ENCODE measurements around the gene TUT4. TPM values are rescaled to one million over a fixed set of nuclear protein-coding genes. Genes with fewer than 3 reads are reported as not detected.

Gene TUT4
- total RNA-seq, 4 donors from 2014 or later, result 90.5 to 169 (median 120) TPM

DNA sequence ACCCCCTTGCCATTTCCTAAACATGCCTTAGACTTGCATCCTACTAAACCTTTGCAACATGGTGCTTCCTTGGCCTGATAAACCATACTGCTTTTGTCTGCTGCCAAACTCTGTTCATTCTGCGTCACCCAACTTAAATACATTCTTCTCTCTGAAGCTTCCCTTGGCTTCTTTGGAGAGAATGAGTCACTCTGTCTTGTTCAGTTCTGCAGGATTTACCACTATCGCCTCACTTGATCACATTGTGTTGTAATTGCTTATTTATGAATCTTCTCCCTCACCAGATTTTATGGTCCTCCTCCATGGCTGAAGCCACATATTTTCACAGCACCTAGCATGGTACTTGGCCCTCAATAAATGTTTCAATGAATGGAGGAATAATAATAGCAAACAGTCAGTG lies 21.7 kb upstream of the TUT4 start:
- peaks cover 0 to 7% of the 10 kb centered on the region in 2 donors for H3K4me1 ChIP-seq
- no peak overlapping the region for H3K4me3 ChIP-seq (replicated peaks in 1 of 3)
- intact Hi-C loops (cut with DNase I), result no loop called here
- TF ChIP-seq, protein P1, sequence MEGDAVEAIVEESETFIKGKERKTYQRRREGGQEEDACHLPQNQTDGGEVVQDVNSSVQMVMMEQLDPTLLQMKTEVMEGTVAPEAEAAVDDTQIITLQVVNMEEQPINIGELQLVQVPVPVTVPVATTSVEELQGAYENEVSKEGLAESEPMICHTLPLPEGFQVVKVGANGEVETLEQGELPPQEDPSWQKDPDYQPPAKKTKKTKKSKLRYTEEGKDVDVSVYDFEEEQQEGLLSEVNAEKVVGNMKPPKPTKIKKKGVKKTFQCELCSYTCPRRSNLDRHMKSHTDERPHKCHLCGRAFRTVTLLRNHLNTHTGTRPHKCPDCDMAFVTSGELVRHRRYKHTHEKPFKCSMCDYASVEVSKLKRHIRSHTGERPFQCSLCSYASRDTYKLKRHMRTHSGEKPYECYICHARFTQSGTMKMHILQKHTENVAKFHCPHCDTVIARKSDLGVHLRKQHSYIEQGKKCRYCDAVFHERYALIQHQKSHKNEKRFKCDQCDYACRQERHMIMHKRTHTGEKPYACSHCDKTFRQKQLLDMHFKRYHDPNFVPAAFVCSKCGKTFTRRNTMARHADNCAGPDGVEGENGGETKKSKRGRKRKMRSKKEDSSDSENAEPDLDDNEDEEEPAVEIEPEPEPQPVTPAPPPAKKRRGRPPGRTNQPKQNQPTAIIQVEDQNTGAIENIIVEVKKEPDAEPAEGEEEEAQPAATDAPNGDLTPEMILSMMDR (IDR thresholded peaks at IDR 0.05), result no peak
- TF ChIP-seq POLR2A (IDR thresholded peaks at IDR 0.05), result no peak
- H3K27me3 ChIP-seq, result no peaks in the 10 kb centered on the region
- H3K9me3 ChIP-seq, result no peaks in the 10 kb centered on the region
- 81 to 87% methylated on average over 2 of the region's 2 CpGs for WGBS, 2 donors
- DNase-seq, result no peak
- H3K36me3 ChIP-seq, result no peaks in the 10 kb centered on the region
- H3K27ac ChIP-seq, result no peak overlapping the region

DNA sequence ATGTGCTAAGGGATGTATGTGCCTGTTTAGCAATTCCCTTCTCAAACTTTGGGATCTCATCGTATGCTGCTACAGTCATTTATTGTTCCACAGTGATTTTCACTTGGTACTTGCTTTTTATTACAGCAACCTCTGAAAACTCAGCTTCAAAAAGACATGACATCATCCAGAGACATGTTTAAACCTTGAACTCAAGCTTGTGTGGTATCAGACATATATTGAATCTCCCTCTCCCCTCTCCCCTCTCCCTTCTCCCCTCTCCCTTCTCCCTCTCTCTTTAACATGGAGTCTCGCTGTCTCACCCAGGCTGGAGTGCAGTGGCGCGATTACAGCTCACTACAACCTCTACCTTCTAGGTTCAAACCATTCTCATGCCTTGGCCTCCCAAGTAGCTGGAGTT lies 19.5 kb upstream of the TUT4 start:
- intact Hi-C loops (cut with DNase I), result no loop called here
- DNase-seq, result no peak
- WGBS, 2 donors, result 97 to 99% methylated on average over 4 of the region's 4 CpGs
- no peak overlapping the region for H3K27ac ChIP-seq
- H3K36me3 ChIP-seq, result no peaks in the 10 kb centered on the region
- H3K4me3 ChIP-seq (replicated peaks in 1 of 3), result no peak overlapping the region
- H3K4me1 ChIP-seq, result peaks cover 0 to 11% of the 10 kb centered on the region in 2 donors
- no peaks in the 10 kb centered on the region for H3K27me3 ChIP-seq
- H3K9me3 ChIP-seq, result no peaks in the 10 kb centered on the region
- TF ChIP-seq POLR2A (IDR thresholded peaks at IDR 0.05), result no peak
- TF ChIP-seq, protein P1 (IDR thresholded peaks at IDR 0.05), result no peak

DNA sequence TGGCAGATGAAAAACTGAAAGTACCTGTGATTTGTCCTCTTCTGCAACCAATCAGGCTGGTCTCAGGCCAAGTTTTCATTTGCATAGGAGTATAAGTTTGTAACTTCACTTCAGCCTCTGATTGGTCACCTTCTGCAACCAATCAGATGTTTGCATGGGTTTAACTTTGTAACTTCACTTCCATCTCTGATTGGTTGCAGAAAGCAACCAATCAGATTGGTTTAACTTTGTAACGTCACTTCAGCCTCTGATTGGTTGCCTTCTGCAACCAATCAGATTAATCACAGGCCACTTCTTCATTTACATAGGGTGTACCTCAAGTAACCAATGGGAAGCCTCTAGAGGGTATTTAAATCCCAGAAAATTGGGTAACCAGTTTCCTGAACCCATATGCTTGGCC lies 18.9 kb upstream of the TUT4 start:
- WGBS, 2 donors, result 84 to 95% methylated on average over 1 of the region's 1 CpG

DNA sequence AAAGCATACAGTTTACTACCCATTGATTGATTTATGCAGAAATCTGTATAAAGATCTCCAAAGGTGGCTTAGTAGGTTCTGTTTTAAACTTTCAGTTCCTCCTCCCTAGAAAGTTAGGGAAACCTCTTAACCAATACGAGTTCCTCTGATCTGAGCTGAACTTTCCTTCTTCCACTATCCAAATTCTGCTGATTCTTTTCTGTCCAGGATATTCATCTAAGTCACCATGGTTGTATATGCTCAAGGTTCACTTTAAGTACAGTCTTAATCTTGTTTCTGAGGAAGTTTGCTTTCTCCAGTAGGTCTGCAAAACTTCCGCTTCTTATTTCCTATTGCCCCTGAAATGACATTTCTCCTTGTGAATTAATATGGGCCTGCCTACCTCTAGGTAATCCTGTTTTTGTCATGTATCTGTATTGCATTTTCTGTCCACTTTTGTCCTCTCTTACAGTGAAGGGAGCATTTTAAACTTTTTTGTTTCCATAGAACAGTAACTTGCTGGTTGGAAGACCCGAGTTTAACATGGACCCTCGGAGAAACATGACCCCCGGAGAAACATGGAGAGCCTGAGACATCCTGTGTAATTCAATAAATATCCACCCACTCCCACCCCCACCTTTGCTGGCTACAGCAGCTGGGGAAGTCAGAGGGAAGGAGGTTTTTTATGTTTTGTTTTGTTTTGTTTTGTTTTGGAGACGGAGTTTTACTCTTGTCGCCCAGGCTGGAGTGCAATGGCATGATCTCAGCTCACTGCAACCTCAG lies 16.7 kb upstream of the TUT4 start:
- no peak for DNase-seq
- no peaks in the 10 kb centered on the region for H3K9me3 ChIP-seq
- H3K36me3 ChIP-seq, result no peaks in the 10 kb centered on the region
- peaks cover 0 to 11% of the 10 kb centered on the region in 2 donors for H3K4me1 ChIP-seq
- TF ChIP-seq POLR2A (IDR thresholded peaks at IDR 0.05), result no peak
- WGBS, 2 donors, result 60 to 65% methylated on average over 7 of the region's 7 CpGs
- no peak overlapping the region for H3K27ac ChIP-seq
- intact Hi-C loops (cut with DNase I), result no loop called here
- no peak overlapping the region for H3K4me3 ChIP-seq (replicated peaks in 1 of 3)
- H3K27me3 ChIP-seq, result no peaks in the 10 kb centered on the region

More for the DNA sequence above, 18.9 kb upstream of the TUT4 start:
- peaks cover 0 to 11% of the 10 kb centered on the region in 2 donors for H3K4me1 ChIP-seq
- no peaks in the 10 kb centered on the region for H3K27me3 ChIP-seq
- H3K36me3 ChIP-seq, result no peaks in the 10 kb centered on the region
- intact Hi-C loops (cut with DNase I), result no loop called here
- no peak overlapping the region for H3K27ac ChIP-seq
- no peaks in the 10 kb centered on the region for H3K9me3 ChIP-seq
- no peak overlapping the region for H3K4me3 ChIP-seq (replicated peaks in 1 of 3)
- no peak for DNase-seq
- no peak for TF ChIP-seq POLR2A (IDR thresholded peaks at IDR 0.05)
- TF ChIP-seq, protein P1 (IDR thresholded peaks at IDR 0.05), result no peak

DNA sequence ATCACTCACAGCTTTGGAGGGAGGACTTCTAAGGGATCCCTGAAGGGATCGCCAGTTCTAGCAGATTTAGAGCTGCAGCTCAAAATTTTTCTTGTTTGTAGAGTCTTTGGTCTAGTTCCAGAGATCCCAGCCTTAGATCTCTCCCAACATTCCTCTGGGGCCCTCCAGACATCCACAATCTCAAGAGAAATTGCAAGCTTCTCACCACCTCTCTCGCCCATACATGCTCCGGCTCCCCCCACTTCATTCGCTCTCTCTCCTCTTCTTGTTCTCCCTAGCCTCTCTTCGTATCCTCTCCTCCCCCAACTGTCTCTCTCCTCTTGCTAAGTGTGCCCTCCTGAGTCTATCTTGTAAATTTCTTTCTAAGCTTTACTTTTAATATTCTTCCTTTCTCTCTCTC lies 15.1 kb upstream of the TUT4 start:
- DNase-seq, result peak; percentile 7 to 16
- intact Hi-C loops (cut with DNase I), result no loop called here
- Histone ChIP-seq H3K4me1 (peaks cover 0 to 4% of the 10 kb centered on the region in 2 donors), H3K27ac (no peak overlapping the region), H3K27me3 (no peaks in the 10 kb centered on the region), H3K4me3 (replicated peaks in 1 of 3) (no peak overlapping the region), H3K36me3 (no peaks in the 10 kb centered on the region), H3K9me3 (no peaks in the 10 kb centered on the region)
- no peak for TF ChIP-seq POLR2A (IDR thresholded peaks at IDR 0.05)
- TF ChIP-seq, protein P1 (IDR thresholded peaks at IDR 0.05), result no peak
- WGBS, 2 donors, result 32 to 34% methylated on average over 5 of the region's 5 CpGs
